ENCODE data around the gene NRXN3.
"Not testable (repeated sequence)": the region's sequence is repeated elsewhere in the genome, so short reads cannot be mapped to it uniquely, and the experiment has no call there.

NRXN3 gene

GRCh38 chr14:78566026-78566858 is 396.1 kb downstream of the NRXN3 start:
- H3K4me3 ChIP-seq (ENCODE audit: low read depth, low read length), result no peak overlapping the region

GRCh38 chr14:78566859-78567172 is 396.6 kb downstream of the NRXN3 start:
- no peak overlapping the region for H3K4me3 ChIP-seq (ENCODE audit: low read depth, low read length)

- H3K4me3 ChIP-seq (ENCODE audit: low read depth, low read length), result no peak overlapping the region
These were observed 397.2 kb downstream of the NRXN3 start for GRCh38 chr14:78567343-78567742.

- H3K4me3 ChIP-seq (ENCODE audit: low read depth, low read length), result not testable (repeated sequence)
These were observed 403.6 kb downstream of the NRXN3 start for GRCh38 chr14:78573736-78574135.

GRCh38 chr14:78576437-78577166 is 406.4 kb downstream of the NRXN3 start:
- H3K4me3 ChIP-seq (ENCODE audit: low read depth, low read length), result no peak overlapping the region

- no peak overlapping the region for H3K4me3 ChIP-seq (ENCODE audit: low read depth, low read length)
These were observed 411.1 kb downstream of the NRXN3 start for GRCh38 chr14:78581229-78581628.

- no peak overlapping the region for H3K4me3 ChIP-seq (ENCODE audit: low read depth, low read length)
These were observed 416.5 kb downstream of the NRXN3 start for GRCh38 chr14:78586681-78587080.

GRCh38 chr14:78588906-78589305 is 418.7 kb downstream of the NRXN3 start:
- no peak overlapping the region for H3K4me3 ChIP-seq (ENCODE audit: low read depth, low read length)

- no peak overlapping the region for H3K4me3 ChIP-seq (ENCODE audit: low read depth, low read length)
These were observed 422.5 kb downstream of the NRXN3 start for GRCh38 chr14:78592616-78593219.

GRCh38 chr14:78593949-78594348 is 423.8 kb downstream of the NRXN3 start:
- no peak overlapping the region for H3K4me3 ChIP-seq (ENCODE audit: low read depth, low read length)

GRCh38 chr14:78595797-78596196 is 425.6 kb downstream of the NRXN3 start:
- no peak overlapping the region for H3K4me3 ChIP-seq (ENCODE audit: low read depth, low read length)

- H3K4me3 ChIP-seq (ENCODE audit: low read depth, low read length), result no peak overlapping the region
These were observed 428.1 kb downstream of the NRXN3 start for GRCh38 chr14:78598046-78598920.

- H3K4me3 ChIP-seq (ENCODE audit: low read depth, low read length), result no peak overlapping the region
These were observed 435.0 kb downstream of the NRXN3 start for GRCh38 chr14:78605025-78605762.

GRCh38 chr14:78605897-78606500 is 435.8 kb downstream of the NRXN3 start:
- no peak overlapping the region for H3K4me3 ChIP-seq (ENCODE audit: low read depth, low read length)

GRCh38 chr14:78608998-78609787 is 439.0 kb downstream of the NRXN3 start:
- H3K4me3 ChIP-seq (ENCODE audit: low read depth, low read length), result no peak overlapping the region

- no peak overlapping the region for H3K4me3 ChIP-seq (ENCODE audit: low read depth, low read length)
These were observed 440.8 kb downstream of the NRXN3 start for GRCh38 chr14:78610994-78611393.

- no peak overlapping the region for H3K4me3 ChIP-seq (ENCODE audit: low read depth, low read length)
These were observed 441.8 kb downstream of the NRXN3 start for GRCh38 chr14:78611796-78612571.

- no peak overlapping the region for H3K4me3 ChIP-seq (ENCODE audit: low read depth, low read length)
These were observed 442.5 kb downstream of the NRXN3 start for GRCh38 chr14:78612666-78613065.

All from iPS-11a (cell line).